Calu3 (cell line): Measurements from ENCODE around the gene ZBTB22. TPM values are rescaled to one million over a fixed set of nuclear protein-coding genes. Genes with fewer than 3 reads are reported as not detected.
A peak's percentile ranks its signal among the peaks of the same experiment; 100 is the strongest.

Experiments used
- BruUV-seq: library from RNA; stranded (reverse); fragments of 400-500 nt; replicated peaks from 2 replicates; lab custom pipeline; 2021; lab: Mats Ljungman, UMichigan
- CTCF ChIA-PET: fragments of 300-600 bp; sonication (Branson Sonifier 250); formaldehyde crosslinking; loops from one replicate; lab custom pipeline; 2022; ENCODE audit warnings: antibody characterized with exemption; lab: Charles Lee
- DNase-seq: peaks from one replicate; pipeline ENCODE4 v3.0.0; 2022
- H3K27ac Mint-ChIP-seq: one replicate; pipeline ENCODE4 v1.8.0; 2022; ENCODE audit warnings: mixed read lengths; ENCODE audit not compliant: unreplicated experiment
- H3K27me3 Mint-ChIP-seq: one replicate; pipeline ENCODE4 v1.8.0; 2022; ENCODE audit warnings: mixed read lengths; ENCODE audit not compliant: unreplicated experiment
- H3K36me3 Mint-ChIP-seq: one replicate; pipeline ENCODE4 v1.8.0; 2022; ENCODE audit warnings: mild to moderate bottlenecking, moderate library complexity, mixed read lengths; ENCODE audit not compliant: insufficient read depth, unreplicated experiment
- H3K4me1 Mint-ChIP-seq: one replicate; pipeline ENCODE4 v1.8.0; 2022; ENCODE audit warnings: mild to moderate bottlenecking, low read depth, mixed read lengths; ENCODE audit not compliant: unreplicated experiment
- H3K4me3 Mint-ChIP-seq: one replicate; pipeline ENCODE4 v1.8.0; 2022; ENCODE audit warnings: mild to moderate bottlenecking, low read depth, moderate library complexity, mixed read lengths; ENCODE audit not compliant: unreplicated experiment
- H3K9me3 Mint-ChIP-seq: one replicate; pipeline ENCODE4 v1.8.0; 2022; ENCODE audit warnings: low read depth, mixed read lengths; ENCODE audit not compliant: unreplicated experiment
- CTCF ChIP-seq: fragments of 200-600 bp; IDR thresholded peaks from one replicate; pipeline ENCODE4 v1.8.0; 2022; ENCODE audit warnings: antibody characterized with exemption; ENCODE audit not compliant: unreplicated experiment
- intact Hi-C: fragments of 100-400 bp; cut with micrococcal nuclease; formaldehyde crosslinking; loops from one replicate; pipeline ENCODE4 v1.10.0; 2022; ENCODE audit not compliant: unreplicated experiment
- total RNA-seq: library from RNA; stranded (reverse); gene quantifications from 2 replicates; pipeline ENCODE4 v1.2.3, GENCODE V29; 2022

Gene ZBTB22
- total RNA-seq, 1 experiment from 2014 or later, result 22.6 TPM

GRCh38 chr6:33329058-33329457 lies 11.5 kb upstream of the ZBTB22 start:
- no TSS peak for BruUV-seq
- H3K4me1 Mint-ChIP-seq, result peaks cover 5% of the 10 kb centered on the region
- intact Hi-C loops, result no loop called here
- H3K27me3 Mint-ChIP-seq, result peaks cover 13% of the 10 kb centered on the region
- H3K4me3 Mint-ChIP-seq, result no peak overlapping the region
- H3K27ac Mint-ChIP-seq, result no peak overlapping the region
- CTCF ChIA-PET, result interaction anchor here (0.6 to 1.4 kb wide), 2 partner anchors 11 to 195 kb away, joined by 3 to 5 read pairs; partner anchors contain the start of gene ZBTB22
- no peaks in the 10 kb centered on the region for H3K9me3 Mint-ChIP-seq
- H3K36me3 Mint-ChIP-seq, result peaks cover 6% of the 10 kb centered on the region
- TF ChIP-seq CTCF, result no peak
- DNase-seq, result no peak

GRCh38 chr6:33324125-33324524 lies 6.6 kb upstream of the ZBTB22 start:
- CTCF ChIA-PET, result interaction anchor here (0.7 kb wide), 1 partner anchor 20 kb away, joined by 3 read pairs; no protein-coding TSS in a partner anchor

GRCh38 chr6:33323623-33323948 lies 6.0 kb upstream of the ZBTB22 start:
- Mint-ChIP-seq H3K27me3 (no peaks in the 10 kb centered on the region), H3K9me3 (no peaks in the 10 kb centered on the region), H3K27ac (peak overlapping the region; percentile 95), H3K4me1 (peaks cover 51% of the 10 kb centered on the region), H3K4me3 (peak overlapping the region; percentile 93), H3K36me3 (peaks cover 58% of the 10 kb centered on the region)
- CTCF ChIA-PET, result interaction anchor here (0.7 kb wide), 1 partner anchor 20 kb away, joined by 3 read pairs; no protein-coding TSS in a partner anchor
- BruUV-seq, result no TSS peak
- intact Hi-C loops, result no loop called here
- no peak for DNase-seq
- TF ChIP-seq CTCF, result no peak

More at GRCh38 chr6:33324125-33324524, 6.6 kb upstream of the ZBTB22 start:
- peaks cover 46% of the 10 kb centered on the region for H3K4me1 Mint-ChIP-seq
- BruUV-seq, result no TSS peak
- H3K4me3 Mint-ChIP-seq, result peak overlapping the region; percentile 93
- peak overlapping the region; percentile 95 for H3K27ac Mint-ChIP-seq
- intact Hi-C loops, result no loop called here
- H3K27me3 Mint-ChIP-seq, result no peaks in the 10 kb centered on the region
- peaks cover 53% of the 10 kb centered on the region for H3K36me3 Mint-ChIP-seq
- no peak for TF ChIP-seq CTCF
- no peaks in the 10 kb centered on the region for H3K9me3 Mint-ChIP-seq
- DNase-seq, result no peak

DNA sequence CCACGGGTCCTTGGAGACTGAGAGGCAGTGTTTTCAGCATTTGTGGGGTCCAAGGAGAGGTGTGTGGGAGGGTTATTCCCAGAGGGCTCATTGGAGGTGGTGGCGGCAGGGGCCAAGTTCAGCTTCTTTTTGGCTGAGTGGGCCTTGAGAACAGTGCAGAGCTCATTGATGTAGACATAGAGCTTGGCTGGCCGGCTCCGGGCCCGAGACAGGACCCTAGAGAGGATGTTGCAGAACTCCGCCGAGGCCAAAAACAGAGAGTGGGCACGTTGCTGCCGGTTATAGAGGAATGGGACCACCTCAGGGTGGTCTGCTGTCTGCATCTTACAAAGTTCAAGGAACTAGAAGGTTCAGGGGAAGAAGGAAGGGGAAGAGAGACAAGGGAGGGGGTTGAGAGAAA lies 3.7 kb upstream of the ZBTB22 start:
- Mint-ChIP-seq H3K27me3 (no peaks in the 10 kb centered on the region), H3K4me3 (peak overlapping the region; percentile 93), H3K27ac (peak overlapping the region; percentile 3), H3K9me3 (no peaks in the 10 kb centered on the region), H3K4me1 (peaks cover 68% of the 10 kb centered on the region), H3K36me3 (peaks cover 82% of the 10 kb centered on the region)
- no peak for TF ChIP-seq CTCF
- CTCF ChIA-PET, result interaction anchor here (0.6 kb wide), 2 partner anchors 12 to 46 kb away, joined by 5 to 10 read pairs; no protein-coding TSS in a partner anchor
- DNase-seq, result no peak
- intact Hi-C loops, result no loop called here
- no TSS peak for BruUV-seq
